ENCODE measurements around the gene VSIG8.

The VSIG8 gene

GRCh38 chr1:159855709-159856108 is 6.7 kb downstream of the VSIG8 start:
- DNase-seq: no peak

DNA sequence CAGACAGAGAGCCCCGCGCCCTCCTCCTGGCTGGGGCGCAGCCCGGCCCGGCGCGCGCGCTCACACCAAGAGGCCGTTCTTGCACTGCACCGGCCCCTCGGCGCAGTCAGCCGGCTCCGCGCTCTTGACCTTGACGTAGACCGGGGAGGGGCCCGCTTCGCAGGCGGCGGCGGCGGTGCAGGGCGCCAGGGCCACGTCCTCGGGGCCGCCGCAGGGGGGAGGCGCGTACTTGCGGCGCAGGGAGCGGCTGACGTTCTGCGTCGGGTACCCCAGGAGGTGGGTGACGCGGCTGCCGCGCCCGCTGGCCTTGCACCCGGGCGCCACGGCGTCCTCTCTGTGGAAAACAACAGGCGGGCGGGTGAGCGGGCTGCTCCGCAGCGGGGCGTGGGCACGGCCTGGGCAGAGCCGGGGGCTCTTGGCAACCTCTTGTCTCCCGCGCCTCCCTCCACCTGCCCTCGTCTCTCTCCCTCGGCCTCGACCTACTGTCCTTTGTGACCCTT is 7.7 kb downstream of the VSIG8 start:
- peak; percentile 80 for DNase-seq

DNA sequence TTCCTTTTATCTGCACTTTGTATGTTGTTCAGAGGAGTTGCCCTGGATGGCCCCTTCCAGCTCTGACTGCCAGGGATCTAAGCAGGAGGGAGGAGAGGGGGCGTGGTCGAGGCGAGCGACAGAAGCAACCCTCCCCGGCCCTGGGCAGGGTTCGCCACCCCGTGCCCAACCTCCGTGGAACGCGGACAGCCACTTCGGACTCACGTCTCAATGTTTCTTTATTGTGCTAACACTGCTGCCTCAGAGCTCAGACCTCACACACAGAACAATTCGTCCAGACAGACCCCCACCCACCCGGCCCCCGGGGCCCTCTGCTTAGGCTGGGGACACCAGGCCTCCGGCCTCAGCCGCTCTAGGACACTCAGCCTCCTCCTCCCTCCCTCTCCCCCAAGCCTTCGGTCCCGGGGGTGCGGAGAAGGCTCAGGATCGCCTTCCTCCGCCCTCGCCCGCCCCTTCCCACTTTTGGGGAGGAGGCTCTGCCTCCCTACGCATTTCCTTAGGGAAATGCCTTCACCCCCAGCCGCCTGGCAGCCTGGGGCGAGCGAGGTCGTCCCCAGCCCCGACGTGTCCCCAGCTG is 8.3 kb downstream of the VSIG8 start:
- DNase-seq: no peak

DNA sequence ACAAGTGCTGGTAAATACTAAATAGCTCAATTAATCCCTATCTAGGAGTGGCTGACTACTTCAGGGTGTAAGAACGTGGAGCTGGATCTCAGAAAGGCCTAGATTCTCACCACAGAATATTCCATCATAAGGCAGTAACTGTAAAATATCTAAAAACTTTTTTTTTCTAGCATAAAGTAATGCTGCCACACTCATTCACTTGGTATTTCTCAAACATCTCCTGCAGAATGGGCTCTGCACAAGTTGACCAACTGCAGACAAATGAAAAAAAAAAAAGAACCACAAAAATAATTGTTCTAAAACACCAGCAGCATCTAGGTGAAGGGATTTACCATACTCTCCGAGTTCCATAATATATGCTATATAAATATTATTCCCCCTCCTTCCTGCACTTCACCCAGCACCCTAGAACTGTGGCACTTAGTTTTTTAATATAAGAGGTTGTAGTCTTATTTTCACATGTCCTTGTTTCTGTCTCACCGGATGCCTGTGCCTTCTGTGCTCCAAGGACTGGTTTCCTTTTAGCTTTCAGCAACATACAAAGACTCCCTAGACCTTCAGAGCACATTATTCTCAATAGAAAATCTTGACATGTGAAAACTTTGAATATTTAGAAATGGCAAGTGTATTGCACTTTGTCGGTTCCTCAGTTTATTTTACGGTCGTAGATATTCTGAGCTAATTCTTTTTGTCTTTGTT is 8.9 kb downstream of the VSIG8 start:
- DNase-seq: no peak

DNA sequence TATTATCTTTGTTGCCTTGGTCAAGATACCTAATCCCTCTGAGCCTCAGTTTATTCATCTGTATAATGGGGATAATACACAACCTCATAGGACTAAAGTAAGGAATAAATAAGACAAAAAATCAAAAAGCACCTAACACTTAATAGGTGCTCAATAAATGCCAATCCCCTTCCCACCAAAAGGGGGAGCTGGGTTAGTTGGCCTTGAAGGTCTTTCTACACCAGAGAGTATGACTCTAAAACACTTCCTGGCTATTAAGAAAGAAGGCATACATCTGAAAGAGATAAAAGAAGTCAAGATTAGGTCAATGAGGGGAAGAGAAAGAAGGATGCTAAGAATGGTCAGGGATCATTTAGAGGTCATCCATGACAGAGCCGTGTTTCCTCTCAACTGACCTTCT is 11.1 kb downstream of the VSIG8 start:
- DNase-seq: no peak

DNA sequence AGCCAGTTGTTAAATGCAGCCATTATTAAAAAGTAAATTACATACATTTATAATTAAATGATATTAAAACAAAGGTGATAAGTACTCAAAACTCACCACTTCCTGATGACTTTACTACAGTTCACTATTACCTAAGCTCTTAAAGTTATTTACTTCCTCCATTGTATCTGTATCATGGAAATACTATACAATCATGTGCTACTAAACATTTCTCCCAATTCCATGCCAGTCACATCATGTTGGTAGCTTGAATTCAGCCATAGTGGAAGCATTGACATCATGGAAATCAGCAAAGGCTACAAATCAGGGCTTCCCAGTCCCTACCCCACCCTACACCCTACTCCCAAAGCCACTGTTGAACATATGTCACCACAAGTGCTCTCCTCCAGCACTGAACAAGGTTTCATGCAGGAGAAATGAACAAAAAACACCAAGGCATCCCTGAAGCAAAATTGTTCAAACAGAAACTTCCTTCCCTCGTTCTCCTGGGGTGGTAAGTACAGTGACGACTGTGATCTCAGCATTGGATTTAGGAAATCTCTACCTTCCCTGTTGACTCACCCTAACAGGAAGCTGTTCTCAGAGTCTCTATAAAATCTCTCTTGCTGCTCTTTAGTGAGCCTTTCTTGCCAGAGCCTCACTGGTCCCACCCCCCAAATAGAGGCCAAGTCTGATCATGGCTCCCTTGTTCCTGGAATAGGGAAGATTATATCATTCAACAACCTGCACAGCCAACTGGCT is 12.7 kb downstream of the VSIG8 start:
- DNase-seq: no peak

- no peak for DNase-seq
Measured at GRCh38 chr1:159848326-159848725, 14.1 kb downstream of the VSIG8 start.

DNA sequence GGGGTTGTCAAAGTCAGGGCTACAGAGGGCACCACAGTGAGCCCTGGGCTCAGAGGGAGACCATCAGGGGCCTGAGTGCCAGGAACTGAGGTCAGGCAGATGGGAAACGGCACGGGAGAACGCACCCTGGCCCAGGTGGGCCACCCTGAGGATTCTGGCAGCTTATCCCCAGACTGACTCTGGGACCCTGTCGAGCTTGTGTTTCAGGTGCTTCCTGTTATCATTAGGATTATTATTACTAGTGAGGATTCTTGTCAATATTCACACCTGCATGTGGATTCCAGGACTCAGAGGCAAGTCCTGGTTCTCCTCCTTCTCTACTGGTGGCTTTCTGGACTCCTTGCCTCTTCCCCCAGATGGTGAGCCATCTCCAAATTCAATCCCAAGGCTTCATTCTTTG is 15.2 kb downstream of the VSIG8 start:
- DNase-seq: no peak

- DNase-seq: no peak
Measured at GRCh38 chr1:159845751-159846629, 16.5 kb downstream of the VSIG8 start.

DNA sequence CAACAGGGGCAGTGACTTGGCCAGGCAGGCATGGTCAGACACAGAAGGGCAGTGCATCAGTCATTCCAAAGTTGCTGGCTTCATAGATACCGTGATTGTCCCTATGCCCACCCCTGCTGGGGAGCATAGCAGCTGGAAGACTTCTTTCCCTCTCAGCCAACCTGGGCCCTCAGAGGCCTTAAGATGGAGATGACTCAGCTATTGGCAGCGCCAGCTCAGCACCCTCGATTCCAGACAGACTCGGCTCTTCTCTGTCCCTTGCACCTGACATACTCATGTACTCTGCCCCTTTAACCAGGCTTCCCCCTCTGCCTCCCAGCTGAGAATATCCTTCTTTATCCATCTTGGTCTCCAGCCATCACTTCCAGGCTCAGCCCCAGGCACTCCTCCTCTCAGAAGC is 19.0 kb downstream of the VSIG8 start:
- DNase-seq: no peak

DNA sequence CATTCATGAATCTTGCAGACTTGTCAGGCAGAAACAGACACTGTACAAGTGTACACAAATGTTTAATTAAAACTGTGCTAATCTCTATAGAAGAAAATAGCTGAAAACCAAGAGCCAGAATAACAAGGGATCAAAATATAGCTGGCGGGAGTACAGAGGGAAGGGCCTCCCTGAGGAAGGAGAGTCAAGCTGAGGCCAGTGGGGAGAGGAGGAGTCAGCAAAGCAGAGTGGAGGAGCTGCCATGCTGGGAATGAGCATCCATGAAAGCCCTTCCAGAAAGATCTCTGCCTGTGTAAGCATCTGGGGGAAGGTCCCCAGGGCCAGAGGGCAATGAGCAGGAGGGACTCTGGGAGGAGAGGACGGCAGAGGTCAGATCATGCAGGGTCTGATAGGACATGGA is 20.7 kb downstream of the VSIG8 start:
- DNase-seq: no peak

GRCh38 chr1:159839116-159839849 is 23.2 kb downstream of the VSIG8 start:
- no peak for DNase-seq

- DNase-seq: no peak
Measured at GRCh38 chr1:159838715-159839114, 23.7 kb downstream of the VSIG8 start.

- no peak for DNase-seq
Measured at GRCh38 chr1:159835862-159836525, 26.5 kb downstream of the VSIG8 start.

- DNase-seq: no peak
Measured at GRCh38 chr1:159835356-159835755, 27.1 kb downstream of the VSIG8 start.

GRCh38 chr1:159832309-159832708 is 30.1 kb downstream of the VSIG8 start:
- no peak for DNase-seq

GRCh38 chr1:159831412-159832141 is 30.9 kb downstream of the VSIG8 start:
- DNase-seq: no peak

DNA sequence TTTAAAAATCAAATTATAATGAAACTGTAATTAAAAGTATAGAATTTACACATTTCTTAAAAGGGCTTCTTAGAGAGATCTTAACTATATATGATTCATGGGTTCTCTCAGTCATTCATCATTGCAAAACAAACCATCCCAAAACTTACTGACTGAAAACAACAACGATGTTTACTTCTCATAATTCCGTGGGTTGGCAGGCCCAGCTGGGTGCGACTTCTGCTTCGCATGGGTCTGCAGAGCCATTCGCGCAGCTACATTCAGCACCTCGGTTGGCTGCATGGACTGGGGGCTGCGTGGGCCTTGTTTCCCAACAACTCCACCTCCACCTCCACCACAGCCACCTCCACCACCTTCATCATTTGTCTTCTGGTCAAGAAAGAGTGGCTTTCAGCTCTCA is 31.7 kb downstream of the VSIG8 start:
- DNase-seq: no peak

GRCh38 chr1:159829822-159830465 is 32.5 kb downstream of the VSIG8 start:
- no peak for DNase-seq

DNA sequence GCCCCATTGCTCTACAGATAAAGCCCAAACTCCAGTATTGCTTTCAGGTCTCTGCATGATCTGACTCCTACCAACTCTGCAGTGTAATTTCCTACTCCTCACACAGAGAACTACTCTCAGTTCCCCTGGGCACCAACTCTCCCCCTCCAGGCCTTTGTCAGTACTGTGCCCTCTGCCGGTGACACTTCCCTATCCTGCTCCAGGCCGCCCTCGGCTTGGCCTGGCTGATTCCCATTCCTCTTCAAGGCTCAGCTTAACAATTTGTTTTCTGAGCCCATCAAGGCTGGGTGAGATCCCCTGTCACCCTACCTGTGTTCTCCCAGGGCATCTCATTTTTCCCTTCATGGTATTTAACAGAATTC is 33.2 kb downstream of the VSIG8 start:
- DNase-seq: no peak
